NCI-H2081 (cell line): ENCODE measurements around the gene ESAM.

Source experiments
- DNase-seq, 2 experiments: peaks; one replicate each; lab custom pipeline; 2025; lab: John Stamatoyannopoulos, UW

The ESAM gene

GRCh38 chr11:124762105-124762623 is at the start of gene ESAM:
Gene ESAM, minus strand, starts transcription at chr11:124762290. Its CDS starts 136 bp downstream, at chr11:124762154.
- peak; percentile 13 to 21 for DNase-seq

- DNase-seq: no peak
Observed at GRCh38 chr11:124811399-124812125, 49.5 kb upstream of the ESAM start.

GRCh38 chr11:124807660-124808270 is 45.7 kb upstream of the ESAM start:
- no peak for DNase-seq

- DNase-seq: no peak
Observed at GRCh38 chr11:124807201-124807600, 45.1 kb upstream of the ESAM start.

- DNase-seq: no peak
Observed at GRCh38 chr11:124804884-124805283, 42.8 kb upstream of the ESAM start.

- DNase-seq: no peak
Observed at GRCh38 chr11:124801636-124802312, 39.7 kb upstream of the ESAM start.

GRCh38 chr11:124801014-124801413 is 38.9 kb upstream of the ESAM start:
- no peak for DNase-seq

GRCh38 chr11:124800226-124800929 is 38.3 kb upstream of the ESAM start, which contains the start of gene MSANTD2:
Gene MSANTD2, minus strand, starts transcription at chr11:124800406. Its CDS starts 26 bp downstream, at chr11:124800380.
- peak; percentile 76 to 79 for DNase-seq

- DNase-seq: peak in 1 of 2 experiments; percentile 20
Observed at GRCh38 chr11:124799348-124800225, 37.5 kb upstream of the ESAM start.

GRCh38 chr11:124798991-124799347 is 36.9 kb upstream of the ESAM start:
- no peak for DNase-seq

GRCh38 chr11:124796312-124796711 is 34.2 kb upstream of the ESAM start:
- DNase-seq: no peak

- peak; percentile 36 to 46 for DNase-seq
Observed at GRCh38 chr11:124793466-124794278, 31.6 kb upstream of the ESAM start.

- peak in 1 of 2 experiments; percentile 19 for DNase-seq
Observed at GRCh38 chr11:124791626-124792341, 29.7 kb upstream of the ESAM start.

GRCh38 chr11:124788521-124788920 is 26.4 kb upstream of the ESAM start:
- DNase-seq: no peak

- no peak for DNase-seq
Observed at GRCh38 chr11:124784051-124784450, 22.0 kb upstream of the ESAM start.

GRCh38 chr11:124783002-124783401 is 20.9 kb upstream of the ESAM start:
- no peak for DNase-seq

- no peak for DNase-seq
Observed at GRCh38 chr11:124779568-124779967, 17.5 kb upstream of the ESAM start.

GRCh38 chr11:124778281-124778680 is 16.2 kb upstream of the ESAM start:
- no peak for DNase-seq

- DNase-seq: no peak
Observed at GRCh38 chr11:124776865-124777645, 15.0 kb upstream of the ESAM start.
